NCI-H2029 treated with DMSO at 0.1 percent for 48 hours (cell line): ENCODE results near the gene ATP4A.

Experiments used
- DNase-seq: peaks from one replicate; lab custom pipeline; 2025; lab: John Stamatoyannopoulos, UW

The ATP4A gene

GRCh38 chr19:35524181-35524837, 39.1 kb downstream of the ATP4A start:
- no peak for DNase-seq

- no peak for DNase-seq
Measured at GRCh38 chr19:35522745-35523327, 40.6 kb downstream of the ATP4A start.

GRCh38 chr19:35521124-35521743, 42.2 kb downstream of the ATP4A start:
- no peak for DNase-seq

- DNase-seq, result no peak
Measured at GRCh38 chr19:35519291-35519690, 44.2 kb downstream of the ATP4A start.

GRCh38 chr19:35518313-35518712, 45.1 kb downstream of the ATP4A start:
- DNase-seq, result no peak

GRCh38 chr19:35517342-35517741, 46.1 kb downstream of the ATP4A start:
- no peak for DNase-seq

GRCh38 chr19:35516310-35516709, 47.1 kb downstream of the ATP4A start:
- no peak for DNase-seq

GRCh38 chr19:35514282-35514809, 49.1 kb downstream of the ATP4A start:
- no peak for DNase-seq

- no peak for DNase-seq
Measured at GRCh38 chr19:35513628-35514281, 49.7 kb downstream of the ATP4A start, which contains the start of gene DMKN. Gene DMKN (minus strand): TSS chr19:35513649. CDS start chr19:35513475, 174 bp downstream.

- DNase-seq, result no peak
Measured at GRCh38 chr19:35512831-35513627, 50.4 kb downstream of the ATP4A start.

- no peak for DNase-seq
Measured at GRCh38 chr19:35511337-35511736, 52.1 kb downstream of the ATP4A start.

- no peak for DNase-seq
Measured at GRCh38 chr19:35510626-35510964, 52.9 kb downstream of the ATP4A start.

- no peak for DNase-seq
Measured at GRCh38 chr19:35509861-35510625, 53.4 kb downstream of the ATP4A start.

GRCh38 chr19:35509018-35509652, 54.3 kb downstream of the ATP4A start:
- no peak for DNase-seq

- no peak for DNase-seq
Measured at GRCh38 chr19:35508129-35508528, 55.3 kb downstream of the ATP4A start.

GRCh38 chr19:35507561-35507960, 55.9 kb downstream of the ATP4A start:
- no peak for DNase-seq

GRCh38 chr19:35506011-35506410, 57.4 kb downstream of the ATP4A start:
- DNase-seq, result no peak

GRCh38 chr19:35502751-35503150, 60.7 kb downstream of the ATP4A start:
- DNase-seq, result no peak

- DNase-seq, result no peak
Measured at GRCh38 chr19:35501684-35502083, 61.8 kb downstream of the ATP4A start.

GRCh38 chr19:35500611-35501010, 62.8 kb downstream of the ATP4A start:
- no peak for DNase-seq
